Stomach (tissue), 9 donors: Measurements from ENCODE around the gene DPAGT1. TPM values are rescaled to one million over a fixed set of nuclear protein-coding genes. Genes with fewer than 3 reads are reported as not detected.
A peak's percentile ranks its signal among the peaks of the same experiment; 100 is the strongest.

Experiments
- DNase-seq, 2 donors: peaks; one replicate each; pipeline versions ENCODE4 v3.0.0 to v3.0.0-alpha.2; 2013 to 2019
- H3K27ac ChIP-seq, 5 donors: fragments of 200-600 bp in 4 of 5; sonication (generic) in 4 of 5; one replicate each; pipeline ENCODE4 v1.5.1; 2013 to 2019; ENCODE audit warnings: mild to moderate bottlenecking in 1 of 5, moderate library complexity in 1 of 5
- H3K27me3 ChIP-seq, 3 donors: fragments of 200-600 bp; sonication (generic); one replicate each; pipeline ENCODE4 v1.5.1; 2017 to 2019; ENCODE audit warnings: mixed run types in 1 of 3
- H3K36me3 ChIP-seq, 4 donors: fragments of 200-600 bp; sonication (generic); 1 replicate in 3 of 4; 2 replicates in 1 of 4; pipeline ENCODE4 v1.5.1; 2016 to 2019
- H3K4me1 ChIP-seq, 4 donors: fragments of 200-600 bp; sonication (generic); one replicate each; pipeline ENCODE4 v1.5.1; 2016 to 2019
- H3K4me3 ChIP-seq, 4 donors: fragments of 200-600 bp; sonication (generic) in 3 of 4; one replicate each; pipeline ENCODE4 v1.5.1; 2016 to 2019; ENCODE audit warnings: mild to moderate bottlenecking in 1 of 4
- H3K9me3 ChIP-seq, 4 donors: fragments of 200-600 bp; sonication (generic); one replicate each; pipeline ENCODE4 v1.5.1; 2016 to 2019
- EP300 ChIP-seq: sonication (generic); formaldehyde crosslinking; IDR thresholded peaks from one replicate; pipeline ENCODE4 v1.6.1; 2017; ENCODE audit warnings: antibody characterized with exemption
- POLR2A ChIP-seq, 4 donors: fragments of 450-650 bp; IDR thresholded peaks; one replicate each; pipeline ENCODE4 v1.6.1; 2016; ENCODE audit warnings: antibody characterized with exemption in 4 of 4, control low read depth in 2 of 4, mild to moderate bottlenecking in 1 of 4, moderate library complexity in 1 of 4
- POLR2AphosphoS5 ChIP-seq, 3 donors: sonication (generic); formaldehyde crosslinking; IDR thresholded peaks; one replicate each; pipeline ENCODE4 v1.6.1; 2016; ENCODE audit warnings: antibody characterized with exemption in 3 of 3
- WGBS, 5 donors: extraction: QIAGEN DNeasy Blood & Tissue Kit in 3 of 5; methylation state at CpG; one replicate each; pipeline versions ENCODE4 v1.1.5 to v1.1.7; 2013 to 2018; 5-methylcytosine and 5-hydroxymethylcytosine counted together
- intact Hi-C: fragments of 100-400 bp; cut with DNase I; formaldehyde crosslinking; loops from one replicate; pipeline ENCODE4 v1.15.1; 2023; ENCODE audit warnings: low total_unique reads
- polyA plus RNA-seq, 3 donors: library from polyadenylated mRNA; stranded (reverse); fragments of 200-250 nt; gene quantifications; one replicate each; pipeline ENCODE4 v1.2.3, GENCODE V29; 2013
- total RNA-seq, 5 donors: library from RNA; depleted of rRNA; stranded (reverse); fragments of >200 nt; gene quantifications; one replicate each; pipeline versions ENCODE4 v1.1.0 to v1.2.3, GENCODE V29; 2014 to 2016
- TF ChIP-seq, protein P1 (sequence below), 7 experiments: fragments of 450-650 bp in 4 of 7; fragments of 200-600 bp in 3 of 7; sonication (generic) in 3 of 7; IDR thresholded peaks; one replicate each; pipeline ENCODE4 v1.5.1; 2016 to 2019; ENCODE audit warnings: antibody characterized with exemption in 7 of 7, control low read depth in 2 of 7, mild to moderate bottlenecking in 1 of 7
- donor health status: healthy with polysubstance abuse.
- donor health status: Bipolar disorder and iron deficiency.
- donor health status: healthy.

The DPAGT1 gene
- total and polyA plus RNA-seq, 8 donors = 2.3 to 28.5 (median 14.5) TPM

GRCh38 chr11:119094816-119095065 lies 6.9 kb downstream of the DPAGT1 start:
- Histone ChIP-seq H3K4me1 (peaks cover 18 to 43% (median 28%) of the 10 kb centered on the region in 4 donors), H3K27ac (peak overlapping the region; percentile 91 to 97 (median 94)), H3K36me3 (peaks cover 17 to 38% (median 24%) of the 10 kb centered on the region in 4 donors), H3K9me3 (no peaks in the 10 kb centered on the region), H3K27me3 (no peaks in the 10 kb centered on the region), H3K4me3 (peak overlapping the region; percentile 84 to 90 (median 87))
- WGBS, 5 donors = 0 to 1% (median 0%) methylated on average over 8 to 19 of the region's 19 CpGs
- intact Hi-C loops = no loop called here
- DNase-seq = peak; percentile 88 to 93
- TF ChIP-seq EP300 = no peak
- TF ChIP-seq, protein P1, sequence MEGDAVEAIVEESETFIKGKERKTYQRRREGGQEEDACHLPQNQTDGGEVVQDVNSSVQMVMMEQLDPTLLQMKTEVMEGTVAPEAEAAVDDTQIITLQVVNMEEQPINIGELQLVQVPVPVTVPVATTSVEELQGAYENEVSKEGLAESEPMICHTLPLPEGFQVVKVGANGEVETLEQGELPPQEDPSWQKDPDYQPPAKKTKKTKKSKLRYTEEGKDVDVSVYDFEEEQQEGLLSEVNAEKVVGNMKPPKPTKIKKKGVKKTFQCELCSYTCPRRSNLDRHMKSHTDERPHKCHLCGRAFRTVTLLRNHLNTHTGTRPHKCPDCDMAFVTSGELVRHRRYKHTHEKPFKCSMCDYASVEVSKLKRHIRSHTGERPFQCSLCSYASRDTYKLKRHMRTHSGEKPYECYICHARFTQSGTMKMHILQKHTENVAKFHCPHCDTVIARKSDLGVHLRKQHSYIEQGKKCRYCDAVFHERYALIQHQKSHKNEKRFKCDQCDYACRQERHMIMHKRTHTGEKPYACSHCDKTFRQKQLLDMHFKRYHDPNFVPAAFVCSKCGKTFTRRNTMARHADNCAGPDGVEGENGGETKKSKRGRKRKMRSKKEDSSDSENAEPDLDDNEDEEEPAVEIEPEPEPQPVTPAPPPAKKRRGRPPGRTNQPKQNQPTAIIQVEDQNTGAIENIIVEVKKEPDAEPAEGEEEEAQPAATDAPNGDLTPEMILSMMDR (IDR thresholded peaks at IDR 0.05) = peak in 5 of 7 experiments; percentile 51 to 75 (median 62)

DNA sequence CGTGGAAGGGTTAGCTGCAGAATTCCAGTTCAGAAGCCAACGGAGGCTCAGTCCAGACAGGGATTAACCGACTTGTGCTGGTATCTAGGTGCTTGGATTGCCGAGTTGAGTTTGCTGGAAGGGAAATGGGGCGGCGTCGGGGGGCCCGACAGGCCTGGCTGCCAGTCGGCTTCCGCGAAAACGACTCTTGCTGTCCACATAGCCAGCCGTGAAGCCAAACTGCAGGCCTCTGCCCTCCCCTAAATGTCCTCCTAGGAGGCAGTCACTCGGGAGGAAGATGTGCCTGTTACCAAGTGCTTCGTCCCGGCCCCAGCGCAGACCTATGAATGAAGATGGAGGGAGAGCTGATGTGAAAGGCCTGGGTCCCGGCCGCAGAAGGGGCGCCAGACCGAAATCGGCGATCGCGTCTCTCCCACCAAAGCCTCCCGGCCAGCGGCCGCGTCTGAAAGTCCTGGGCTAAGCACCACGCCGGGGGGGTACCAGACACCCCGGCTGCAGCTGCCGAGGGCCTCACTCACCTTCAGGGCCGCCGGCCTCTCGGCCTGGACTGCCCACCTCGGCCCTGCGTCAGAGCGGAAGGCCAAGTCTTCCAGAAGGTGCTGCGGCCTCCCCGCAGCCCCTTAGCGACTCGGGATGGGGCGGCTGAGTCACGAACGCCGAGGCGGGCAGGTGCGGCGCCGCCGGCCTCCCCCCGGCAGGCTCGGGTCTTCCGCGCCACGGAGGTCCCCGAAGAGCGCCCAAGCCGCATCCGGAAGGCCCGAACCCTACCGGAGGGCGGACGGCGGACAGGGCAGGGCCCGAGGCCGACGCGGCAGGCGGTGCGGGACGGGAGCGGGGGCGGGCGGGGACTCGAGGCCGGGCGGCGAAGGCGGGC lies 7.5 kb downstream of the DPAGT1 start:
- Histone ChIP-seq H3K4me1 (peaks cover 18 to 39% (median 26%) of the 10 kb centered on the region in 4 donors), H3K9me3 (no peaks in the 10 kb centered on the region), H3K27ac (peak overlapping the region; percentile 91 to 97 (median 94)), H3K4me3 (peak overlapping the region; percentile 84 to 90 (median 87)), H3K27me3 (no peaks in the 10 kb centered on the region), H3K36me3 (peaks cover 17 to 38% (median 24%) of the 10 kb centered on the region in 4 donors)
- 0 to 2% (median 1%) methylated on average over 49 to 81 of the region's 81 CpGs for WGBS, 5 donors
- peak; percentile 37 to 69 for DNase-seq
- peak in 1 of 3 donors; percentile 3 for TF ChIP-seq POLR2AphosphoS5 (IDR thresholded peaks at IDR 0.05)
- no peak for TF ChIP-seq EP300
- intact Hi-C loops = no loop called here

DNA sequence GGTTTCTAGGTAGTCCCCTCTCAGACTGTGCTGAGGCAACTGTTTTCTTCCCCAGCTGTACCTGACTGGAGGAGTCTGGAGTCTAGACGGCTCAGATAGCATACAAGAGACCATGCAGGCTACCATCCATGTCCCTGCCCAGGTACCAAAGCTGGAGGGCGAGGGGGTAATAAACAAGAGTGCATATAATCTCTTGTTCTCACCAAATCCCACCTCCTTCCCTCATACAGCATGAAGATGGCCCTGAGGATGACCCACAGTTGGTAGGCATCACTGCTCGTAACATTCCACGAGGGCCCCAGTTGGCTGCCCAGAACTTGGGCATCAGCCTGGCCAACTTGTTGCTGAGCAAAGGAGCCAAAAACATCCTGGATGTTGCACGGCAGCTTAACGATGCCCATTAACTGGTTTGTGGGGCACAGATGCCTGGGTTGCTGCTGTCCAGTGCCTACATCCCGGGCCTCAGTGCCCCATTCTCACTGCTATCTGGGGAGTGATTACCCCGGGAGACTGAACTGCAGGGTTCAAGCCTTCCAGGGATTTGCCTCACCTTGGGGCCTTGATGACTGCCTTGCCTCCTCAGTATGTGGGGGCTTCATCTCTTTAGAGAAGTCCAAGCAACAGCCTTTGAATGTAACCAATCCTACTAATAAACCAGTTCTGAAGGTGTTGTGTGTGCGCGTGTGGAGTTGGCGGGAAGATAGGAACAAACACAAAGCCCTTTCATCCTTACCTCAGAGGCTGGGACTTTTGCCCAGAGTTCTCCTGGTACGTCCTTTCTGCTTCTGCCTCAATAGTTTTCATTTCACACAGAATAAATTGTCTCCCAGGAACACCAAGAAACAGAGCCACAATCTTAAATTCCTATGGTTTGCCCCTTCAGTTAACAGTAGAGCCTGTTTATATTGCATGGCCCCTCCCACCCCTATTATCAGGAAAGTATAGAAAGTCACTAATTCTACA lies 8.5 kb downstream of the DPAGT1 start:
- Histone ChIP-seq H3K4me3 (peak overlapping the region; percentile 84 to 90 (median 87)), H3K4me1 (peaks cover 18 to 39% (median 26%) of the 10 kb centered on the region in 4 donors), H3K36me3 (peaks cover 14 to 31% (median 18%) of the 10 kb centered on the region in 4 donors), H3K27ac (peak overlapping the region in 4 of 5 donors; percentile 93 to 97 (median 95)), H3K9me3 (no peaks in the 10 kb centered on the region), H3K27me3 (no peaks in the 10 kb centered on the region)
- intact Hi-C loops = no loop called here
- peak; percentile 49 to 57 for DNase-seq
- TF ChIP-seq EP300 (no peak), POLR2AphosphoS5 (IDR thresholded peaks at IDR 0.05) (no peak), POLR2A (IDR thresholded peaks at IDR 0.05) (no peak)
- TF ChIP-seq, protein P1 (IDR thresholded peaks at IDR 0.05) = no peak
- 24 to 49% (median 42%) methylated on average over 6 to 12 of the region's 12 CpGs for WGBS, 5 donors

GRCh38 chr11:119091966-119092879 lies 9.4 kb downstream of the DPAGT1 start:
- H3K9me3 ChIP-seq = no peaks in the 10 kb centered on the region
- intact Hi-C loops = no loop called here
- H3K36me3 ChIP-seq = peaks cover 5 to 22% (median 9%) of the 10 kb centered on the region in 4 donors
- no peak for DNase-seq
- 74 to 86% (median 85%) methylated on average over 10 to 13 of the region's 13 CpGs for WGBS, 5 donors
- H3K4me1 ChIP-seq = peaks cover 18 to 39% (median 29%) of the 10 kb centered on the region in 4 donors
- H3K4me3 ChIP-seq = peak overlapping the region in 1 of 4 donors; percentile 90
- H3K27me3 ChIP-seq = no peaks in the 10 kb centered on the region
- H3K27ac ChIP-seq = peak overlapping the region in 2 of 5 donors; percentile 96 to 97
- TF ChIP-seq EP300 = no peak
- TF ChIP-seq POLR2A (IDR thresholded peaks at IDR 0.05) = no peak
- TF ChIP-seq, protein P1 (IDR thresholded peaks at IDR 0.05) = no peak
- TF ChIP-seq POLR2AphosphoS5 (IDR thresholded peaks at IDR 0.05) = no peak
